COLO829 (cell line): ENCODE measurements around the gene LTB.
"Not testable (repeated sequence)": the region's sequence is repeated elsewhere in the genome, so short reads cannot be mapped to it uniquely, and the experiment has no call there.

Experiments used
- DNase-seq: peaks from one replicate; pipeline ENCODE4 v3.0.0; 2012; ENCODE audit warnings: low spot score

LTB gene

GRCh38 chr6:31607317-31607716 is 25.1 kb upstream of the LTB start:
- DNase-seq: no peak

GRCh38 chr6:31597006-31597405 is 14.8 kb upstream of the LTB start:
- DNase-seq: peak; percentile 54

- no peak for DNase-seq
Measured at GRCh38 chr6:31592396-31592771, 10.2 kb upstream of the LTB start.

GRCh38 chr6:31590691-31591090 is 8.5 kb upstream of the LTB start:
- DNase-seq: not testable (repeated sequence)

GRCh38 chr6:31588871-31589650 is 6.8 kb upstream of the LTB start:
- no peak for DNase-seq

- no peak for DNase-seq
Measured at GRCh38 chr6:31587791-31588777, 5.9 kb upstream of the LTB start.

GRCh38 chr6:31586599-31587281 is 4.5 kb upstream of the LTB start:
- no peak for DNase-seq

GRCh38 chr6:31586008-31586407 is 3.8 kb upstream of the LTB start, which contains the start of gene LST1:
TSS of gene LST1 (plus strand) at chr6:31586277. CDS start at chr6:31587300, 1,023 bp downstream.
- no peak for DNase-seq

GRCh38 chr6:31585491-31585890 is 3.3 kb upstream of the LTB start:
- no peak for DNase-seq

GRCh38 chr6:31581434-31582229 is 592 bp downstream of the LTB start:
- DNase-seq: no peak

- DNase-seq: peak; percentile 80
Measured at GRCh38 chr6:31580807-31581433, 1.3 kb downstream of the LTB start.

- no peak for DNase-seq
Measured at GRCh38 chr6:31580438-31580740, 1.8 kb downstream of the LTB start.

- no peak for DNase-seq
Measured at GRCh38 chr6:31579546-31580437, 2.4 kb downstream of the LTB start.

GRCh38 chr6:31579119-31579505 is 3.1 kb downstream of the LTB start:
- DNase-seq: no peak

- no peak for DNase-seq
Measured at GRCh38 chr6:31578184-31579118, 3.8 kb downstream of the LTB start.

GRCh38 chr6:31577579-31577966 is 4.7 kb downstream of the LTB start:
- DNase-seq: no peak

- DNase-seq: no peak
Measured at GRCh38 chr6:31576897-31577578, 5.2 kb downstream of the LTB start.

- DNase-seq: no peak
Measured at GRCh38 chr6:31575952-31576685, 6.1 kb downstream of the LTB start.
